GM18870 (cell line): ENCODE results near the gene CPEB3.
"Not testable (repeated sequence)": the region's sequence is repeated elsewhere in the genome, so short reads cannot be mapped to it uniquely, and the experiment has no call there.

Source experiments
- ATAC-seq: cut with Tn5 transposase; IDR thresholded peaks from one replicate; pipeline ENCODE4 v1.9.1; 2021; ENCODE audit warnings: moderate library complexity; ENCODE audit not compliant: unreplicated experiment

CPEB3 gene

DNA sequence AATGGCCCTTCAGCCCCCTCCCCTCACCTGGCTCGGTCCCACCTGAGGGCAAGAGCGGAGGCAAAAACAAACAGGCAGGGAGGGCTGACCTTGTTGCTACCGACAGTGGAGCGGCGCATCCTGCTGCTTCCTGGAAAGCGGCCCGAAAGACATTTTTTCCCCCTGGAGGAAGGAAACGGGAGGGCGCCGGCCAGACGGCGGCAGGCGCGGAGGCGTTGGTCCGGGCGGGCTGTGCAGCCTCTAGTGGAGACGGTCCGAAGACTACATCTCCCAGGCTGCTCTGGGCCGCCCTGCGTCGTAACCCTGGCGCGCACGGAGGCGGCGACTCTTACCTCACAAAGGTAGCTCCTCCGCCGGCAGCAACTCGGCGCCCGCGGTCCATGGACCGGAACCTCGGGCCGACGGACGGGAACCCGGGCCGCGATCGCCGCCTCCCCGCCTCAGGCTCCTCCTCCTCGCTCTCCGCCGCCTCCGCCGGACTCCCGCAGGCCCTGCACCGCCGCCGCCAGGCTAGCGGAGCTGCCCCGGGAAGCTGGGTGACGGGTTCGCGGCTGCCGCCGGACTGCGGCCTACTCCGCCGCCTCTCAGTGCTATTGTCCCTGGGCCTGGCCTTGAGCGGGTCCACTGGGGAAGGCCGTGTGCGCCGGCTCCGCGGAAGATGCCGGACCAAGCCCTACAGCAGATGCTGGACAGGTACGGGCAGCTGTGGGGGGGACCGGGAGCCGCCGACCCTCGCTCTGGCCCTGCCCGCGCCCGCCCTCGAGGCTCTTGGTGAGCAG is at the start of gene CPEB3, which contains the start of gene MARCHF5:
Gene CPEB3, minus strand, starts transcription at position 242 of the 779 bp plus-strand sequence. CDS start 50,728 bp downstream, outside the sequence.
Gene MARCHF5, plus strand, starts transcription at position 331 of the 779 bp plus-strand sequence. Its CDS starts 328 bp downstream, at position 659.
- ATAC-seq: peak; percentile 90

DNA sequence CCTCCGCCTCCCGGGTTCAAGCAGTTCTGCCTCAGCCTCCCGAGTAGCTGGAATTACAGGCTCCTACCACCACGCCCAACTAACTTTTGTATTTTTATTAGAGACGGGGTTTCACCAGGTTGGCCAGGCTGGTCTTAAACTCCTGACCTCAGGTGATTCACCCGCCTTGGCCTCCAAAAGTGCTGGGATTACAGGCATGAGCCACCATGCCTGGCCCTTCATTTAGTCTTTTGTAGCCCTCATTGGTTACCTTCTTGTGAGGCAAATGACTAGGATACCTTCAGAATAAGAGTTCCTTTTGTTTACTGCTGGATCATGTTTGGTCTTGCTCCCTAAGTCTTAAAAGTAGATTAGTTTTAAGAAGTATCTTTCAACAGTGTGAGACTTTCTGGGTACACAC is 39.0 kb upstream of the CPEB3 start:
- not testable (repeated sequence) for ATAC-seq

DNA sequence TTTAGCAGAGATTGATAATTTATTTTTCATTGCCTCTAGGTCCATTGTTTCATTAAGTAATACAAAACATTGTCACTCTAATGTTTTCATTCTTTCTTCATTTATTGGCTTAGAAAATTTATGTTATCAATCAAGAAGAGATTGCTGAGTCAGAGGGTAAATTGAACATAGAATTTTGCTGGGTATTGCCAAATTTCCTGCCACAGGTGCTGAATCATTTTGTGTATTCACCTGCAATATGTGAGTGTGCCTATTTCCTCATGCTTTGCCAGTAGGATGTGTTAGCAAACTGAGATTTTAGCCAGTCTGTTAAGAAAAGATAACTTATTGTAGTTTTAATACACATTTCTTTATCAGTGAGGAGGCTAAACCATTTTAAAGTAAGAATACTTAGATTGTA is 38.1 kb upstream of the CPEB3 start:
- no peak for ATAC-seq

DNA sequence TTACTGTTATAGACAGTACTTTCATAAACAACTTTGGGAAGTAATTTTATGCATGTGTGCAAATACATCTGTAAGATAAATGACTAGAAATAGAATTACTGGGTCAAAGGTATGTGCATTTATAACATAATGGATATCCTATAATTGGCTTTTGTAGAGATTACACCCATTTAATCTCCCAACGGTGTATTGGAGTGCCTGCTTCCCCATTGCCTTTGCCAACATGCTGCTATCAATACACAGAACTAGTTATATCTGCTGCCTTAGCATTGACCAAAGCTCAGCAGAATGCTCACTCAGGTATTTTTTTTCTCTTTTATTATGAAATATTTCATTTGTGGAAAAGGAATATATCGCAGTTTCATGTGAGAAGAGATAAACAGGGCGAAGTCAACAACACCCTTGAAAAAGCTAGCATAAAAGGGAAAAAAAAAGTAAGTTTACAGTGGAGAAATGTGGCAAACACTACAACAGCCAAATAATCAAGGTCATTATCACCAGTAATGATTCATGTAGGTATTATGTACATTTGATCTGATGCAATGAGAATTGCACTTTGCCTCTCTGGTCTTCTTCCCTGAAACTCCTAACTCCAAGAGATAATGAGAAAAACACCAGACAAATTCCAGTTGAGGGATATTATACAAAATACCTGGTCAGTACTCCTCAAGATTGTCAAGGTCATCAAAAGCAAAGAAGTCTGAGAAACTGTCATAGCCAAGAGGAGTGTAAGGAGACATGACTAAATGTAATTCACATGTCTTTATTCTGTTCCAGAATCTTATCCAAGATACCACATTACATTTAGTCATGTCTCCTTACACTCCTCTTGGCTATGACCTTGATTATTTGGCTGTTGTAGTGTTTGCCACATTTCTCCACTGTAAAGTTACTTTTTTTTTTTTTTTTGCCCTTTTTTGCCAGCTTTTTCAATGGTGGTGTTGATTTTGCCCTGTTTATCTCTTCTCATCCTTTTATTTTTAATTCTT is 36.9 kb upstream of the CPEB3 start:
- no peak for ATAC-seq

DNA sequence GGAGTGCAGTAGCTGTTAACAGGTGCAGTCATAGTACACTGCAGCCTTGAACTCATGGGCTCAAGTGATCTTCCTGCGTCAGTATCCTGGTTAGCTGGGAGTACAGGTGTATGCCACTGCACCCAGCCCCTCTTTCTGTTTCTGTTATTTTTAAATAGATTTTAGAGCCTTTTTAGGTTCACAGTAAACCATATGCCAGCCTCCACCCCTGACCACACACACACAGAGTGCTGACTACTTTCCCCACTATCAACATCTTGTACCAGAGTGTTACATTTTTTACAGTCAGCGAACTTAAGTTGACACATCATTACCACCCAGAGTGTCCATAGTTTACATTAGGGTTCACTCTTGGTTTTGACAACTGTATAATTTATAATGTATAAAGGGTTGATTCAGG is 32.2 kb upstream of the CPEB3 start:
- ATAC-seq: no peak

DNA sequence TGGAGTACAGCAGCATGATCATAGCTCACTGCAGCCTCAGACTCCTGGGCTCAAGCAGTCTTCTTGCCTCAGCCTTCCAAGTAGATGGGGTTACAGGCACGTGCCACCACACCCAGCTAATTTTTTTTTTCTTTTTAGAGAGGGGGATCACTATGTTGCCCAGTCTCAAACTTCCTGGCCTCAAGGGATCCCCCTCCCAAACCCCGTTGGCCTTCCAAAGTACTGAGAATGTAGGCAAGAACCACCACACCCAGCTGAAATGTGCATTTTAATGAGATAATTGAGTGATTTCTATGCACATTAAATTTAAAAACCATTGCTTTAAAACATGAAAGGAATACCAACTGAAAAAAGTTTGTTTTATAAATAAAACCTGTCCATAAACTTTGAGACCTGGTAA is 25.7 kb upstream of the CPEB3 start:
- no peak for ATAC-seq

DNA sequence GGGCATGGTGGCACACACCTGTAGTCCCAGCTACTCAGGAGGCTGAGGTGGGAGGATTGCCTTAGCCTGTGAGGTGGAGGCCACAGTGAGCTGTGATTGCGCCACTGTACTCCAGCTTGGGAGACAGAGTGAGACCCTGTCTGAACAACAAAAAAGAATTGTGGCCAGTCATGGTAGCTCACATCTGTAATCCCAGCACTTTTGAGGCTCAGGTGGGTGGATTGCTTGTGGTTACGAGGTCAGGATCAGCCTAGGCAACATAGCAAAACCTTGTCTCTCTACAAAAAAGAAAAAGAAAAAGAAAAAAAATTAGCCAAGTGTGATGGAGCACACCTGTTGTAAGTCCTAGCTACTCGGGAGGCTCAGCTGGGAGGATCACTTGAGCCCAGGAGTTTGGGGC is 22.9 kb upstream of the CPEB3 start:
- ATAC-seq: no peak

DNA sequence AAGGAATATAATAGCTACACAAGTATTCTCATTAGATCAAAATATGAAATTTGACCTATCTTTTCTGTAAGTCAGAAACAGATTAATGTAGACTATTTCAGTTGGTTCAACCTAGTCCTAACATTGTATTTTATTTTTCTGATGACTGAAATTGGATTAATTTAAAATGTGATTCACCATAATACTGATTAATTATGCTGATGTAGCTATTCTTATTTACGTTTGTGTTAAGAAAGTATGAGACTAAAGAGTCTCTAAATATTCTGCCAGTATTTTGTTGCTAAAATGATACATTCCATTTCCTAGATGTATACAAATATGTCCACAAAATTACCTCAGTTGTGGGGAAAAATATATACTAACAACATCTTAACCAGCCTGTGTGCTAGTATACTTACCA is 18.4 kb upstream of the CPEB3 start:
- ATAC-seq: no peak

DNA sequence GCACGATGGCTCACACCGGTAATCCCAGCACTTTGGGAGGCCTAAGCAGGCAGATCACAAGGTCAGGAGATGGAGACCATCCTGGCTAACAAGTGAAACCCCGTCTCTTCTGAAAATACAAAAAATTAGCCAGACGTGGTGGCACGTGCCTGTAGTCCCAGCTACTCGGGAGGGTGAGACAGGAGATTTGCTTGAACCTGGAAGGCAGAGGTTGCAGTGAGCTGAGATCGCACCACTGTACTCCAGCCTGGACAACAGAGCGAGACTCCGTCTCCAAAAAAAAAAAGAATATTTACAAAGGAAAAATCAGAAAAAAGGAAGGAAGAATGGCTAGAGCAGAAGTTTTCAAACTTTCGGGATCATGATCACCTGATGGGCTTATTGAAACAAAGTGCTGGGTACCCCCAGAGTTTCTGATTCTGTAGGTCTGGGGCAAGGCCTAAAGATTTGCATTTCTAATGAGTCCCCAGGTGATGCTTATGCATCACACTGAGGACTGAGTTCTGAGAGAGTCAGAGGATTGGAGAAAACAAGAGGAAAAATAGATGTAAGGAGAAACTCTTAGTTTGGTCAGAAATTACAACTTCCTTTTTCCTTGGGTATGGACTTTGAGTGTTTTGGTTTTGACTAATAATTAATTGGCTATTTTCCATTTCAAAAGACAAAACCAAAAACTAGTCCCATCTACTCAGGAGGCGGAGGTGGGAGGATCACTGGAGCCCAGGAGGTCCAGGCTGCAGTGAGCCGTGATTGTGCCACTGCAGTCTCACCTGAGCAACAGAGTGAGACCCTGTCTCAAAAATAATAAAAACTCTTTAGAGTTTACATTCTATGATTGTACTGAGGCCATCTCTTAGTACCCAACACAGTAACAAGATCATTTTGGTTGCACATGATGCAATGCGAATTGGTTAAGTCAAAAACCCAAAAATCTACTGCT is 14.5 kb upstream of the CPEB3 start:
- ATAC-seq: no peak

DNA sequence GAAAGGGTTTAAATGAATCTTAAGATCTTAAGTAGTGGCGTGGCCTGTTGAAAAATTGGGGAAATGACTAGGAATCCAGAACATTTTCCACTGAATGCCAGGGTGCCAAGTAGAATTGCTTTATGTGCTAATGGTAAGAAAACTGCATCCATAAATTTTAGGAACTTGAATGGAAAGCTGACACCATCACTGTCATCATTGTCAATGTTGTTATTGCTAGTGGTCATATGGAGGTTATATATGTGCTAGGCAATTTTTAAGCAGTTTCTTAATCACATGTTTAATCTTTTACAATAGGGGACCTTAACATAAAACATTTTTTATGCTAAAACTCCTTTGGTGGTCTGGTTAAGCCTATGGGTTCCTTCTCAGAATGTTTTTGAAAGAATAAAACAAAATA is 13.2 kb upstream of the CPEB3 start:
- no peak for ATAC-seq

DNA sequence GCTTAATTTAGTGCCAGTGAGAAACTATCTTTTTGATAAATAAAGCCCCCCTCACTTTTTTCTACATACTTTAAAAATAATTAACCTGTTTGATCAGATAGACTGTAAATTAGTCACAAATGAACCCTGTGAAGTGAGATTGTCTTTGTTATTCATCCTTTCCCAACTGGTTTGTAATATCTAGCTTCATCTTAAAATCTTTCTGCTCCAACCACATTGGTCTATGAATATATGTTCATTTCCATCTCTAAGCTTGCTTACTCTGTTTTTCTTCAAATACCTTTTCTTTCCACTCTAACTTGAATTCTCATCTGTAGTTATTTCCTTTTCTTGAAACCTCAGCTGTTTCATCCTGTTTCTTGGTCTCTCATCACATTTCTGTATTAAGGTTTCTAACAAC is 12.2 kb upstream of the CPEB3 start:
- no peak for ATAC-seq

DNA sequence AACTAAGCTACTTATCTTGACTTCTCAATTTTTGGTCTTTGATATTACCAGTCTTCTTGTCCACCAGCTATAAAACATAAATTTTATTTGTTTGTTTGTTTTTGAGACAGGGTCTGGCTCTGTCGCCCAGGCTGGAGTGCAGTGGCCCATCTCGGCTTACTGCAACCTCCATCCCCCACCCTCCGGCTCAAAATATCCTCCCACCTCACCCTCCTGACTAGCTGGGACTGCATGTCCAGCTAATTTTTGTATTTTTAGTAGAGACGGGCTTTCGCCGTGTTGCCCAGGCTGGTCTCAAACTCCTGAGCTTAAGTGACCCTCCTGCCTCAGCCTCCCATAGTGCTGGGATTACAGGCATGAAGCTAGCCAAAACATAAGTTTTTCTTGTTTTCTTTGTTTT is 7.6 kb upstream of the CPEB3 start:
- ATAC-seq: no peak

DNA sequence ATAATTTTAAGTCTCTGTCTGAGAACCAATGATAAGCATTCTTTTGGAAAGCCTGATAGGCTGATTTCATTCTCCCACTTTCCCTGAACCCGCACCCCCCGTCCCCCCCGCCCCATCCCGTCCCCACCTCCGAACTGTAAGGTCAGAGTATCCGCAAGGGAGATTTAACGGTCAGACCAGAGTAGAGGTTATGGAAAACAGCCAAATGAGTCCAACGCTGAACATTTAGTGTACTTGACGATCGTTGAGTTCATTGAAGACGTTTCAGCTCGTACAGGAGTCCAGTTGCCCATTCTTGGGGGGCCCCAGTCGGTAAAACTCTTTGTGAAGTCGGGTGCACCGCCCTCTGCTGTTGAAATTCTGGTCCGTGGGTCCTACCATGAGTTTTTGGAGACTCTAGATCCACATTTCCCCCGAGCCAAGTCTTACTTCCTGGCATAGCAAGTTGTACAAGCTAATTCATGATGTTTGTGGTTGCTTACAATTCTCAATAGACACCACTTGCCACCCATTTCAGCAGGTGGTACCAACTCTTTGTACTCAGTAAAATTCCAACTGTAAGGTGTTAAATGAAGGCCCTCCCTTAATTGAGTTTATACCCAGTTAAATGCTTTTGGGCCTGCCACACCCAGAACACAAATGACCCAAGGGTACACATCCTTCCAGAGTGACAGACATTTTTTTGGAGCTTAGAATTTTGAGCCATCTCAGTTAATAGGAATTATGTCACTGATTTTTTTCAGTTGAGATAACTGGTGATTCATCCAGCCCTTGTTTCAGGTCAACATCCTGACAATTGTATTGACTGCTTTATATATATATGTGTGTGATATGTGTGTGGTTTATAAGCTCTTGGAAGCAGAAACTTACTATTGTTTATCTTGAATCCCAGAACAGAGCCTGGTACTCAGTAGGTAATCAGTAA is 1.3 kb upstream of the CPEB3 start:
- no peak for ATAC-seq

DNA sequence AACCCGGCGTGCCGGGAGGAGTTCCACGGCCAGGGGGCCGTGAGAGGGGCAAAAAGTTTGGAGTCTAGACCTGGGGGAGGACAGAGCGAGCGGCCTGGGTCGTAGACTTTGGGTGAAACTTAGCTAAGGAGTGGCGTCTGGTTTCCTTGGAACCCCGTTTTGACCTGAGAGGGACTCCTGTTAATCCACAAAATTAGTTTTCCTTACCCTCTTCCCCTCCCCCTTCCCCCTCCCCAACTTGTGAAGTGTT is 663 bp upstream of the CPEB3 start:
- ATAC-seq: no peak

DNA sequence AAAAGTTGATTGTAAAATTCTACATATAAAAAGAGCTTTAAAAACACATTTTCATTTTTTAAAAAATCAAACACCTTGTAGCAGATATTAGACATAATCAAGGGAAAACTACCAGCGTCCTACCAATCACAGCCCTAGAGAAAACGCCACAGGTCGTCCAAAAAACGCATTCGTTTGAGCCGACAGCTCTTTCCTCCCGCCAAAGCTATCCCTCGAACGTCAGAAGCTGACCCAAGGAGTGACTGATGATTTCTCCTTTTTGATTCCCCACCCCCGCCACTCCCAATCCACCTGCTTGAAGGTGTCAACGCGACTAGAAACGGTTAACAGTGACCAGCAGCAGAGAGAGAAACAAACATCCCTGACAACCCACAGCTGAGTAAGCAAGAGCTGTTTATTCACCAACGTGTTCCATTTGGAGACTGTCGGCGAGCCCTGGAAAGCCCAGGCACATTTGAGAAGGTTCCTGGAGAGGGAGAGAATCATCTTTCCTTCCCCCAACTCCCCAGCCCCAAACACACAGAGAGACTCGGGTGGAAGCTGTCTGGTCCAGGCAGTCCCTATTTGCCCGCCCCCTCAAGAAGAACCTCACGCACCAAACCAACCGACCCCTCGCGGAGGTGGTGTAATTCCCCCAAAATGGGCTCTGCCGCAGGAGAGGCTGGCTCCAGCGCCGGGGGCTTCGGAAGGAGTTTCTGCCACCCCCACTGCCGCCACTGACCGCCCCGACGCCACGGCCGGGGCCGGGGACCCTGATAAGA is 622 bp downstream of the CPEB3 start:
- ATAC-seq: peak; percentile 11

DNA sequence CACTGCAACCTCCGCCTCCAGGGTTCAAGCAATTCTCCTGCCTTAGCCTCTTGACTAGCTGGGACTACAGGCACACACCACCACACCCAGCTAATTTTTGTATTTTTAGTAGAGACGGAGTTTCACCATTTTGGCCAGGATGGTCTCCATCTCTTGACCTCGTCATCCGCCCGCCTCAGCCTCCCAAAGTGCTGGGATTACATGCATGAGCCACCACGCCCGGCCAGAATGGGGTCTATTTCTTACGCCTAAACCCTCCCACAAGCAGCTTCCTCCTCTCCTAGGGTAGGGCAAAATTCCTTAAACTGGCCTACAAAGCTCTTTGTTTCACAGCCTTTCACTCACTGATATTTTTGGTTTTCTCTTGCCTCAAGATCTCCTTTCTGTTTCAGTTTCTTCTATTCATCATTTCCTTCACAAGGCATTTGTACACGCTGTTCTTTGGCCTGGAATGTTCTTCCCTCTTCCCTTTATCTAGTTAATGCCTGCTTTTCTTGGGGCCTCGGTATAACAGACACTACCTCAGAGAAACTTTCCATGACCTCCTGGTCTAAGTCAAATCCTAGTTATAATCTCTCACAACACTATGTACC is 6.7 kb downstream of the CPEB3 start:
- ATAC-seq: no peak

DNA sequence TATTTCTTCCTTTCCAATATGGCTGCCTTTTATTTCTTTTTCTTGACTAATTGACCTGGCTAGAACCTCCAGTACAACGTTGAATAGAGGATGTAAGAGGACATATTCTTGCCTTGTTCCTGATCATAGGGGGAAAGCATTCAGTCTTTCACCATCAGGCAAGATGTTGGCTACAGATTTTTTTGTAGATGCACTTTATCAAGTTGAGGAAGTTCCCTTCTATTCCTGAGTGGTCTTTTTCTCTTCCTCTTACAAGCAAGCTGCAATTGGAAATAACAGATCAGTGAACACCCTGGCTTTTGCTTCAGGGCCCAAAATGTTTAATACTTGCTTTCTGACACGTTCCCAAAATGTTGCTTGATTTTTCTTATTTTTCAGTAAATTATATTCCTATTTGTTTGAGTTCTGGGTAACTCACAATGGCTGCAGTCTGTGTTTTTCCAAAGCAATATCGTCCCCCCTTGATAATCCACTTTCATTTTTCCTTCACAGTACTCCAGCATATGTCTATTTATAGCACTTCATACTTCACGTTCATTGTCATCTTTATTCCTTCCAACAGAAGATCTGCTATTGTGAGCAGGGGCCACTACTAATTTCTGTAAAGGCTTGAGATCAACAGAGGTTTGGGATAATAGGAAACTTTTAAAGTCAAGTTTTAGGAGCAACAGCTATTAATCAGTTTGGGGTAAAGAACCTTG is 11.7 kb downstream of the CPEB3 start:
- ATAC-seq: no peak

DNA sequence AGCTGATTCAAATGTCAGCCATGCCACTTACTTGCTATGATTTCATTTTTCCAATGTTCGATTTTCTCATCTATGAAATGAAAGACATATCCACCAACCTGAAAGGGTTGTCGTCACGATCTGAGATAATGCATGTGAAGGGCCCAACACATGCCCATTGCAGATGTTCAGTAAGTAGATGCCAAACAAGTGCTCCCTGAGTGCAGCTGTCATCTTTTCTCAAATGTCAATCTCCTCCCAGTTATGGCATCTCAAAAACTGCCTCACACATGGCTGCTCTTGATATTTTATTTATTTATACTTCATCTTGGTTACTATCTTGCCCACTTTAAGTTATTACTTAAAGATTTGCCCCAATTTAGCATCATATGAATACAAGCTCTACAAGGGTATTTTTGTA is 16.8 kb downstream of the CPEB3 start:
- ATAC-seq: no peak
